ENCODE data around the gene MYO16.

Gene MYO16

GRCh38 chr13:108676620-108677019 lies 47.2 kb downstream of the MYO16 start:
- H3K9ac ChIP-seq (ENCODE audit: insufficient read length, low read depth): no peak overlapping the region
- TF ChIP-seq ZNF274 (IDR thresholded peaks at IDR 0.05; ENCODE audit: low read depth, low read length) (no peak), SUZ12 (IDR thresholded peaks at IDR 0.05; ENCODE audit: extremely low read depth, insufficient read depth, insufficient read length) (no peak), YY1 (IDR thresholded peaks at IDR 0.05; ENCODE audit: insufficient read depth, insufficient read length) (no peak)
- H3K27me3 ChIP-seq (ENCODE audit: insufficient read depth, insufficient read length): no peaks in the 10 kb centered on the region

GRCh38 chr13:108677806-108678205 lies 48.4 kb downstream of the MYO16 start:
- Histone ChIP-seq H3K4me1 (ENCODE audit: insufficient read depth, insufficient read length) (no peaks in the 10 kb centered on the region), H3K9ac (ENCODE audit: insufficient read length, low read depth) (no peak overlapping the region), H3K36me3 (ENCODE audit: insufficient read depth, insufficient read length, low read length) (no peaks in the 10 kb centered on the region), H3K4me3 (ENCODE audit: insufficient read length, low read depth) (no peak overlapping the region), H3K9me3 (ENCODE audit: insufficient read depth, low read length) (no peaks in the 10 kb centered on the region), H3K27me3 (ENCODE audit: insufficient read depth, insufficient read length) (no peaks in the 10 kb centered on the region)
- DNase-seq (ENCODE audit: low read depth, low spot score): no peak
- no peak for TF ChIP-seq ZNF274 (IDR thresholded peaks at IDR 0.05; ENCODE audit: low read depth, low read length)
- no peak for TF ChIP-seq YY1 (IDR thresholded peaks at IDR 0.05; ENCODE audit: insufficient read depth, insufficient read length)
- TF ChIP-seq SUZ12 (IDR thresholded peaks at IDR 0.05; ENCODE audit: extremely low read depth, insufficient read depth, insufficient read length): no peak

More at GRCh38 chr13:108676620-108677019, 47.2 kb downstream of the MYO16 start:
- DNase-seq (ENCODE audit: low read depth, low spot score): no peak
- H3K4me3 ChIP-seq (ENCODE audit: insufficient read length, low read depth): no peak overlapping the region
- no peaks in the 10 kb centered on the region for H3K36me3 ChIP-seq (ENCODE audit: insufficient read depth, insufficient read length, low read length)
- H3K9me3 ChIP-seq (ENCODE audit: insufficient read depth, low read length): no peaks in the 10 kb centered on the region
- H3K4me1 ChIP-seq (ENCODE audit: insufficient read depth, insufficient read length): no peaks in the 10 kb centered on the region

- Histone ChIP-seq H3K36me3 (ENCODE audit: insufficient read depth, insufficient read length, low read length) (no peaks in the 10 kb centered on the region), H3K4me1 (ENCODE audit: insufficient read depth, insufficient read length) (no peaks in the 10 kb centered on the region), H3K4me3 (ENCODE audit: insufficient read length, low read depth) (no peak overlapping the region), H3K27me3 (ENCODE audit: insufficient read depth, insufficient read length) (no peaks in the 10 kb centered on the region), H3K9ac (ENCODE audit: insufficient read length, low read depth) (no peak overlapping the region), H3K9me3 (ENCODE audit: insufficient read depth, low read length) (no peaks in the 10 kb centered on the region)
- TF ChIP-seq YY1 (IDR thresholded peaks at IDR 0.05; ENCODE audit: insufficient read depth, insufficient read length) (no peak), SUZ12 (IDR thresholded peaks at IDR 0.05; ENCODE audit: extremely low read depth, insufficient read depth, insufficient read length) (no peak), ZNF274 (IDR thresholded peaks at IDR 0.05; ENCODE audit: low read depth, low read length) (no peak)
- DNase-seq (ENCODE audit: low read depth, low spot score): no peak
These were observed 50.6 kb downstream of the MYO16 start for GRCh38 chr13:108680011-108680410.

GRCh38 chr13:108681986-108682575 lies 52.7 kb downstream of the MYO16 start:
- no peak overlapping the region for H3K9ac ChIP-seq (ENCODE audit: insufficient read length, low read depth)
- no peaks in the 10 kb centered on the region for H3K9me3 ChIP-seq (ENCODE audit: insufficient read depth, low read length)
- no peak overlapping the region for H3K4me3 ChIP-seq (ENCODE audit: insufficient read length, low read depth)
- TF ChIP-seq ZNF274 (IDR thresholded peaks at IDR 0.05; ENCODE audit: low read depth, low read length): no peak
- TF ChIP-seq YY1 (IDR thresholded peaks at IDR 0.05; ENCODE audit: insufficient read depth, insufficient read length): no peak
- no peak for TF ChIP-seq SUZ12 (IDR thresholded peaks at IDR 0.05; ENCODE audit: extremely low read depth, insufficient read depth, insufficient read length)
- no peak for DNase-seq (ENCODE audit: low read depth, low spot score)
- no peaks in the 10 kb centered on the region for H3K4me1 ChIP-seq (ENCODE audit: insufficient read depth, insufficient read length)
- no peaks in the 10 kb centered on the region for H3K36me3 ChIP-seq (ENCODE audit: insufficient read depth, insufficient read length, low read length)
- H3K27me3 ChIP-seq (ENCODE audit: insufficient read depth, insufficient read length): no peaks in the 10 kb centered on the region

GRCh38 chr13:108682714-108683113 lies 53.3 kb downstream of the MYO16 start:
- DNase-seq (ENCODE audit: low read depth, low spot score): no peak
- Histone ChIP-seq H3K4me1 (ENCODE audit: insufficient read depth, insufficient read length) (no peaks in the 10 kb centered on the region), H3K36me3 (ENCODE audit: insufficient read depth, insufficient read length, low read length) (no peaks in the 10 kb centered on the region), H3K9me3 (ENCODE audit: insufficient read depth, low read length) (no peaks in the 10 kb centered on the region), H3K9ac (ENCODE audit: insufficient read length, low read depth) (no peak overlapping the region), H3K27me3 (ENCODE audit: insufficient read depth, insufficient read length) (no peaks in the 10 kb centered on the region), H3K4me3 (ENCODE audit: insufficient read length, low read depth) (no peak overlapping the region)
- no peak for TF ChIP-seq ZNF274 (IDR thresholded peaks at IDR 0.05; ENCODE audit: low read depth, low read length)

GRCh38 chr13:108686027-108686426 lies 56.6 kb downstream of the MYO16 start:
- H3K9me3 ChIP-seq (ENCODE audit: insufficient read depth, low read length): no peaks in the 10 kb centered on the region
- H3K27me3 ChIP-seq (ENCODE audit: insufficient read depth, insufficient read length): no peaks in the 10 kb centered on the region
- H3K9ac ChIP-seq (ENCODE audit: insufficient read length, low read depth): no peak overlapping the region
- no peak for TF ChIP-seq YY1 (IDR thresholded peaks at IDR 0.05; ENCODE audit: insufficient read depth, insufficient read length)
- TF ChIP-seq SUZ12 (IDR thresholded peaks at IDR 0.05; ENCODE audit: extremely low read depth, insufficient read depth, insufficient read length): no peak
- no peak for TF ChIP-seq ZNF274 (IDR thresholded peaks at IDR 0.05; ENCODE audit: low read depth, low read length)
- H3K4me3 ChIP-seq (ENCODE audit: insufficient read length, low read depth): no peak overlapping the region
- no peaks in the 10 kb centered on the region for H3K36me3 ChIP-seq (ENCODE audit: insufficient read depth, insufficient read length, low read length)
- no peaks in the 10 kb centered on the region for H3K4me1 ChIP-seq (ENCODE audit: insufficient read depth, insufficient read length)
- no peak for DNase-seq (ENCODE audit: low read depth, low spot score)

GRCh38 chr13:108690726-108691125 lies 61.3 kb downstream of the MYO16 start:
- Histone ChIP-seq H3K36me3 (ENCODE audit: insufficient read depth, insufficient read length, low read length) (no peaks in the 10 kb centered on the region), H3K27me3 (ENCODE audit: insufficient read depth, insufficient read length) (no peaks in the 10 kb centered on the region), H3K4me3 (ENCODE audit: insufficient read length, low read depth) (no peak overlapping the region), H3K9ac (ENCODE audit: insufficient read length, low read depth) (no peak overlapping the region), H3K4me1 (ENCODE audit: insufficient read depth, insufficient read length) (no peaks in the 10 kb centered on the region), H3K9me3 (ENCODE audit: insufficient read depth, low read length) (no peaks in the 10 kb centered on the region)
- no peak for DNase-seq (ENCODE audit: low read depth, low spot score)
- TF ChIP-seq SUZ12 (IDR thresholded peaks at IDR 0.05; ENCODE audit: extremely low read depth, insufficient read depth, insufficient read length) (no peak), YY1 (IDR thresholded peaks at IDR 0.05; ENCODE audit: insufficient read depth, insufficient read length) (no peak), ZNF274 (IDR thresholded peaks at IDR 0.05; ENCODE audit: low read depth, low read length) (no peak)
